IPS-15b (cell line): ENCODE measurements around the gene ARSG.

Experiments used
- H3K27me3 ChIP-seq: one replicate; pipeline ENCODE4 v1.6.1; 2013; ENCODE audit warnings: low read length; ENCODE audit not compliant: control insufficient read depth, insufficient read depth
- H3K36me3 ChIP-seq: one replicate; pipeline ENCODE4 v1.6.1; 2013; ENCODE audit warnings: low read length; ENCODE audit not compliant: control insufficient read depth, insufficient read depth
- H3K4me1 ChIP-seq: one replicate; pipeline ENCODE4 v1.6.1; 2013; ENCODE audit warnings: mild to moderate bottlenecking, low read length; ENCODE audit not compliant: control insufficient read depth, insufficient read depth
- H3K4me3 ChIP-seq: one replicate; pipeline ENCODE4 v1.5.1; 2013; ENCODE audit warnings: low read depth, low read length
- H3K9ac ChIP-seq: one replicate; pipeline ENCODE4 v1.6.1; 2013; ENCODE audit warnings: low read depth, mild to moderate bottlenecking, low read length
- H3K9me3 ChIP-seq: one replicate; pipeline ENCODE4 v1.6.1; 2013; ENCODE audit warnings: mild to moderate bottlenecking, low read length; ENCODE audit not compliant: control insufficient read depth, insufficient read depth

Gene ARSG

GRCh38 chr17:68383443-68384321 is 92.4 kb downstream of the ARSG start:
- H3K4me3 ChIP-seq: no peak overlapping the region
- H3K36me3 ChIP-seq: no peaks in the 10 kb centered on the region
- no peaks in the 10 kb centered on the region for H3K9me3 ChIP-seq
- H3K9ac ChIP-seq: no peak overlapping the region
- H3K27me3 ChIP-seq: no peaks in the 10 kb centered on the region
- no peaks in the 10 kb centered on the region for H3K4me1 ChIP-seq

- no peaks in the 10 kb centered on the region for H3K27me3 ChIP-seq
- no peaks in the 10 kb centered on the region for H3K4me1 ChIP-seq
- H3K36me3 ChIP-seq: no peaks in the 10 kb centered on the region
- H3K9ac ChIP-seq: no peak overlapping the region
- H3K9me3 ChIP-seq: no peaks in the 10 kb centered on the region
- H3K4me3 ChIP-seq: no peak overlapping the region
Observed at GRCh38 chr17:68384471-68384870, 93.2 kb downstream of the ARSG start.

- no peaks in the 10 kb centered on the region for H3K36me3 ChIP-seq
- no peak overlapping the region for H3K4me3 ChIP-seq
- H3K27me3 ChIP-seq: no peaks in the 10 kb centered on the region
- H3K9me3 ChIP-seq: no peaks in the 10 kb centered on the region
- no peaks in the 10 kb centered on the region for H3K4me1 ChIP-seq
- no peak overlapping the region for H3K9ac ChIP-seq
Observed at GRCh38 chr17:68384941-68385340, 93.6 kb downstream of the ARSG start.

- no peaks in the 10 kb centered on the region for H3K27me3 ChIP-seq
- no peak overlapping the region for H3K9ac ChIP-seq
- no peaks in the 10 kb centered on the region for H3K36me3 ChIP-seq
- no peaks in the 10 kb centered on the region for H3K9me3 ChIP-seq
- no peaks in the 10 kb centered on the region for H3K4me1 ChIP-seq
- H3K4me3 ChIP-seq: no peak overlapping the region
Observed at GRCh38 chr17:68385490-68386215, 94.4 kb downstream of the ARSG start.

- Histone ChIP-seq H3K36me3 (no peaks in the 10 kb centered on the region), H3K9me3 (no peaks in the 10 kb centered on the region)
Observed at GRCh38 chr17:68387435-68388218, 96.3 kb downstream of the ARSG start.

GRCh38 chr17:68389041-68389440 is 97.7 kb downstream of the ARSG start:
- Histone ChIP-seq H3K9me3 (no peaks in the 10 kb centered on the region), H3K4me3 (no peak overlapping the region), H3K4me1 (no peaks in the 10 kb centered on the region), H3K27me3 (no peaks in the 10 kb centered on the region), H3K9ac (no peak overlapping the region), H3K36me3 (no peaks in the 10 kb centered on the region)

More at GRCh38 chr17:68387435-68388218, 96.3 kb downstream of the ARSG start:
- Histone ChIP-seq H3K27me3 (no peaks in the 10 kb centered on the region), H3K4me1 (no peaks in the 10 kb centered on the region), H3K4me3 (no peak overlapping the region), H3K9ac (no peak overlapping the region)

- Histone ChIP-seq H3K27me3 (no peaks in the 10 kb centered on the region), H3K9me3 (no peaks in the 10 kb centered on the region), H3K9ac (no peak overlapping the region), H3K4me1 (no peaks in the 10 kb centered on the region), H3K4me3 (no peak overlapping the region), H3K36me3 (no peaks in the 10 kb centered on the region)
Observed at GRCh38 chr17:68390888-68391545, 99.7 kb downstream of the ARSG start.

GRCh38 chr17:68391561-68392268 is 100.4 kb downstream of the ARSG start:
- H3K4me1 ChIP-seq: no peaks in the 10 kb centered on the region

GRCh38 chr17:68394608-68395331 is 103.5 kb downstream of the ARSG start:
- H3K27me3 ChIP-seq: no peaks in the 10 kb centered on the region
- no peak overlapping the region for H3K9ac ChIP-seq
- H3K9me3 ChIP-seq: no peaks in the 10 kb centered on the region
- no peaks in the 10 kb centered on the region for H3K36me3 ChIP-seq
- no peaks in the 10 kb centered on the region for H3K4me1 ChIP-seq
- H3K4me3 ChIP-seq: no peak overlapping the region

More at GRCh38 chr17:68391561-68392268, 100.4 kb downstream of the ARSG start:
- Histone ChIP-seq H3K9me3 (no peaks in the 10 kb centered on the region), H3K9ac (no peak overlapping the region), H3K4me3 (no peak overlapping the region), H3K27me3 (no peaks in the 10 kb centered on the region), H3K36me3 (no peaks in the 10 kb centered on the region)

- Histone ChIP-seq H3K9ac (no peak overlapping the region), H3K27me3 (no peaks in the 10 kb centered on the region), H3K4me1 (no peaks in the 10 kb centered on the region), H3K4me3 (no peak overlapping the region), H3K9me3 (no peaks in the 10 kb centered on the region), H3K36me3 (no peaks in the 10 kb centered on the region)
Observed at GRCh38 chr17:68396226-68397107, 105.2 kb downstream of the ARSG start.
